HCT116 (cell line): ENCODE data around the gene RBM27.

Experiments used
- MAX ChIP-seq: IDR thresholded peaks from 2 replicates; pipeline ENCODE4 v1.6.1; 2012
- POLR2A ChIP-seq: IDR thresholded peaks from 2 replicates; pipeline ENCODE4 v1.7.0; 2011; ENCODE audit warnings: borderline replicate concordance; ENCODE audit not compliant: insufficient read depth, insufficient read length; ENCODE audit errors: extremely low read depth
- POLR2AphosphoS5 ChIP-seq: IDR thresholded peaks from 2 replicates; pipeline ENCODE4 v1.6.1; 2011; ENCODE audit warnings: mild to moderate bottlenecking, low read depth, low read length, moderate library complexity
- TCF7L2 ChIP-seq: IDR thresholded peaks from 2 replicates; pipeline ENCODE4 v1.7.0; 2011; ENCODE audit warnings: borderline replicate concordance, inconsistent platforms; ENCODE audit not compliant: insufficient read depth, insufficient read length; ENCODE audit errors: extremely low read depth
- ZNF274 ChIP-seq: fragments of 200-500 bp; sonication (Bioruptor generic); IDR thresholded peaks from 2 replicates; pipeline ENCODE4 v1.6.1; 2014; ENCODE audit warnings: mild to moderate bottlenecking, low read depth, low read length, inconsistent platforms
- TF ChIP-seq, protein P1 (sequence below), 3 experiments: fragments of 200-600 bp in 1 of 3; sonication (generic) in 1 of 3; IDR thresholded peaks in 2 of 3; conservative IDR thresholded peaks in 1 of 3; 2 replicates each; pipeline ENCODE4 v1.5.1; 2012 to 2017; ENCODE audit warnings: low read depth in 2 of 3, low read length in 2 of 3, antibody characterized with exemption in 1 of 3, borderline replicate concordance in 1 of 3, control low read depth in 1 of 3, mild to moderate bottlenecking in 1 of 3, mixed read lengths in 1 of 3, mixed run types in 1 of 3, moderate library complexity in 1 of 3; ENCODE audit not compliant: insufficient read depth in 1 of 3

GRCh38 chr5:146199176-146199815 lies 4.1 kb upstream of the RBM27 start:
- TF ChIP-seq POLR2A (no peak), POLR2AphosphoS5 (no peak), TCF7L2 (no peak), MAX (no peak), ZNF274 (no peak)
- TF ChIP-seq, protein P1, sequence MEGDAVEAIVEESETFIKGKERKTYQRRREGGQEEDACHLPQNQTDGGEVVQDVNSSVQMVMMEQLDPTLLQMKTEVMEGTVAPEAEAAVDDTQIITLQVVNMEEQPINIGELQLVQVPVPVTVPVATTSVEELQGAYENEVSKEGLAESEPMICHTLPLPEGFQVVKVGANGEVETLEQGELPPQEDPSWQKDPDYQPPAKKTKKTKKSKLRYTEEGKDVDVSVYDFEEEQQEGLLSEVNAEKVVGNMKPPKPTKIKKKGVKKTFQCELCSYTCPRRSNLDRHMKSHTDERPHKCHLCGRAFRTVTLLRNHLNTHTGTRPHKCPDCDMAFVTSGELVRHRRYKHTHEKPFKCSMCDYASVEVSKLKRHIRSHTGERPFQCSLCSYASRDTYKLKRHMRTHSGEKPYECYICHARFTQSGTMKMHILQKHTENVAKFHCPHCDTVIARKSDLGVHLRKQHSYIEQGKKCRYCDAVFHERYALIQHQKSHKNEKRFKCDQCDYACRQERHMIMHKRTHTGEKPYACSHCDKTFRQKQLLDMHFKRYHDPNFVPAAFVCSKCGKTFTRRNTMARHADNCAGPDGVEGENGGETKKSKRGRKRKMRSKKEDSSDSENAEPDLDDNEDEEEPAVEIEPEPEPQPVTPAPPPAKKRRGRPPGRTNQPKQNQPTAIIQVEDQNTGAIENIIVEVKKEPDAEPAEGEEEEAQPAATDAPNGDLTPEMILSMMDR (IDR thresholded peaks at IDR 0.05 in 2 of 3, conservative IDR thresholded peaks at IDR 0.05 in 1 of 3; ENCODE audit: borderline replicate concordance in 1 of 3, insufficient read depth in 1 of 3, low read depth in 2 of 3, low read length in 2 of 3), result no peak
